GM21717 (cell line): Measurements from ENCODE around the gene C19orf44.
A peak's percentile ranks its signal among the peaks of the same experiment; 100 is the strongest.
"Not testable (repeated sequence)": the region's sequence is repeated elsewhere in the genome, so short reads cannot be mapped to it uniquely, and the experiment has no call there.

Source experiments
- ATAC-seq: cut with Tn5 transposase; IDR thresholded peaks from one replicate; pipeline ENCODE4 v1.9.1; 2021; ENCODE audit warnings: mild to moderate bottlenecking, moderate library complexity; ENCODE audit not compliant: unreplicated experiment

The C19orf44 gene

GRCh38 chr19:16532440-16533234 lies 36.4 kb downstream of the C19orf44 start:
- ATAC-seq, result no peak

GRCh38 chr19:16535381-16535780 lies 39.2 kb downstream of the C19orf44 start:
- no peak for ATAC-seq

- ATAC-seq, result no peak
Measured at GRCh38 chr19:16536130-16536529, 39.9 kb downstream of the C19orf44 start.

GRCh38 chr19:16537111-16537510 lies 40.9 kb downstream of the C19orf44 start:
- no peak for ATAC-seq

GRCh38 chr19:16540948-16541347 lies 44.8 kb downstream of the C19orf44 start:
- no peak for ATAC-seq

GRCh38 chr19:16541526-16542044 lies 45.4 kb downstream of the C19orf44 start:
- no peak for ATAC-seq

GRCh38 chr19:16542045-16542909 lies 46.1 kb downstream of the C19orf44 start, which contains the start of gene CHERP:
Gene CHERP (minus strand): TSS chr19:16542437. CDS start chr19:16542378, 59 bp downstream.
- ATAC-seq, result peak; percentile 61

- ATAC-seq, result no peak
Measured at GRCh38 chr19:16542910-16543472, 46.8 kb downstream of the C19orf44 start.

GRCh38 chr19:16543734-16544133 lies 47.5 kb downstream of the C19orf44 start:
- not testable (repeated sequence) for ATAC-seq

GRCh38 chr19:16544473-16545231 lies 48.5 kb downstream of the C19orf44 start:
- ATAC-seq, result no peak

- ATAC-seq, result no peak
Measured at GRCh38 chr19:16548956-16549355, 52.8 kb downstream of the C19orf44 start.

- not testable (repeated sequence) for ATAC-seq
Measured at GRCh38 chr19:16551902-16552301, 55.7 kb downstream of the C19orf44 start.

GRCh38 chr19:16554776-16555175 lies 58.6 kb downstream of the C19orf44 start:
- no peak for ATAC-seq

GRCh38 chr19:16559780-16560276 lies 63.6 kb downstream of the C19orf44 start:
- no peak for ATAC-seq

GRCh38 chr19:16561382-16561781 lies 65.2 kb downstream of the C19orf44 start:
- no peak for ATAC-seq

- ATAC-seq, result no peak
Measured at GRCh38 chr19:16562608-16563025, 66.4 kb downstream of the C19orf44 start.

- no peak for ATAC-seq
Measured at GRCh38 chr19:16564842-16565241, 68.6 kb downstream of the C19orf44 start.

GRCh38 chr19:16566161-16566560 lies 70.0 kb downstream of the C19orf44 start:
- ATAC-seq, result no peak

- no peak for ATAC-seq
Measured at GRCh38 chr19:16566702-16567101, 70.5 kb downstream of the C19orf44 start.

GRCh38 chr19:16569609-16570320 lies 73.6 kb downstream of the C19orf44 start:
- no peak for ATAC-seq
